Hematopoietic multipotent progenitor cell treated with erythropoietin and hydrocortisone succinate and interleukin-3 and kit ligand, for 17 days (in vitro differentiated cells): Measurements from ENCODE around the gene CCP110.
A peak's percentile ranks its signal among the peaks of the same experiment; 100 is the strongest.
"Not testable (repeated sequence)": the region's sequence is repeated elsewhere in the genome, so short reads cannot be mapped to it uniquely, and the experiment has no call there.

Source experiments
- DNase-seq: peaks from one replicate; pipeline ENCODE4 v3.0.0-alpha.2; 2015; ENCODE audit warnings: low spot score

CCP110 gene

DNA sequence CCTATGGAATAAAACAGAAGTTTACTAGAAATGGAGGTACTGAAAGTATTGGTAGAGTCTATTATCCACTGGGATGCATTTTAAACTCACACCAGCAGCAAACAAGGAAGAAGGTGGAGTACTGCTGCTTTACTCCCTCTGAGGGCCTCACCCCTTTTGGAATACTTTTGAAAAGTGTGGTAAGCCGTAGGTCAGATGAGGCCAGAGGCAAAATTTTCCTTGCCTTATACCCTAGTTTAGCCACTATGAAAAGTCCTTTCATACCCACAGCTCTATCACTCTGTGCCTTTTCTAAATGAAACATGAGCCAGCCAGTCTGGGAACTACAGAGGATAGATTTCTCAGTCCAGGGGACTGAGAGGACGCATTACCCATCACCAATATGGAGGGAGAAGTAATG, 15.9 kb upstream of the CCP110 start:
- DNase-seq, result no peak

DNA sequence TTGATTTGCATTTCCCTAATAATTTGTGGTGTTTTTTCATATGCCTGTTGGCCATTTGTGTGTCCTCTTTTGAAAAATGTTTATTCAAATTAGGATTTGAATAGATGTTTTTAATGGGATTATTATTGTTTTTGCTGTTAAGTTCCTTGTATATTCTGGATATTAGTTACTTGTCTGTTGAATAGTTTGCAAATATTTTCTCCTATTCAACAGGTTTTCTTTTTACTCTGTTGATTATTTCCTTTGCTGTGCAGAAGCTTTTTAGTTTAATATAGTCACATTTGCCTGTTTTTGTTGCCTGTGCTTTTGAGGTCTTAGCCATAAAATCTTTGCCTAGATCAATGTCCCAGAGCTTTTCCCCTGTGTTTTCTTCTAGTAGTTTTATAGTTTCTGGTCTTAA, 11.4 kb upstream of the CCP110 start:
- DNase-seq, result no peak

DNA sequence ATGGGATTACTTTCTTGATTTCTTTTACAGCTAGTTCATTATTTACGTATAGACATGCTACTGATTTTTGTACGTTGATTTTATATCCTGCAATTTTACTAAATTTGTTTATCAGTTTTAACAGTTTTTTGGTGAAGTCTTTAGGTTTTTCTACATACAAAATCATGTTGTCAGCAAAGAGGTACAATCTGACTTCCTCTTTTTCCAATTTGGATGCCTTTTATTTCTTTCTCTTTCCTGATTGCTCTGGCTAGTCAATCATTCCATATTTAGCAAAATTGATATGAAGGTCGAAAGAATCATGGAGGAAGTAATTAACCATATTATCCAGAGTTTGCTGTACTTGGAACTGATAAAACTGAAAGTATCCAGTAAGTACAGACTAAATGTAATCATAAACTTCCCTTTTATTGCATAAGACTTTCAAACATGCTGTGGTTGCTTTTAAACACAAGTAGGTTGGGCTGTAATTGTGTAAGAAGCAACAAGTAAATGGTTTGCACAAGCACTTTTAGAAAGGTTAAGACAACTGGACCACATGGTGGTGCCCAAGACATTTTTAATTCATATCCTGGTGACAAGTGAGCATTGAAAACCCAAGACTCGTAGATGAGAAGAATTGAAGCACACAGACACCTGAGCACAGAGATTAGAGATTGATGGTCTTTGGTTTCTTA, 10.2 kb upstream of the CCP110 start:
- no peak for DNase-seq

DNA sequence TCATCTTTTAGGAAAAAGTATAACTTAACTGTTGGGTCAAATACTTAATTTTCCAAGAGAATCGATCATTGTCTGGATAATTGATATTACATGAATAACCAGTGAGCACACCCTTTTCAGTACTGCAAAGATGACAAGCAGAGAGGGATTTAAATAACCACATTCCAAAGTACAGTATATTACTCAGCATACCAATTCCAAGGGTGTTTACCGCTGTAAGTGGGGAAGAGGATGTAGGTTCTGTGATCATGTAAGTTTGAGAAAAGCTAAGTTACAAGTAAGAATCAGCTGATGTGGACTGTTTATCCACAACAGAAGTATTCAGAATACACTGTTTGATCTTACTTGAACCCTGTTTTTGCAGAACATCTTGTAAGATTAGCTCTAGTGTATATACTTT, 8.0 kb upstream of the CCP110 start:
- no peak for DNase-seq

DNA sequence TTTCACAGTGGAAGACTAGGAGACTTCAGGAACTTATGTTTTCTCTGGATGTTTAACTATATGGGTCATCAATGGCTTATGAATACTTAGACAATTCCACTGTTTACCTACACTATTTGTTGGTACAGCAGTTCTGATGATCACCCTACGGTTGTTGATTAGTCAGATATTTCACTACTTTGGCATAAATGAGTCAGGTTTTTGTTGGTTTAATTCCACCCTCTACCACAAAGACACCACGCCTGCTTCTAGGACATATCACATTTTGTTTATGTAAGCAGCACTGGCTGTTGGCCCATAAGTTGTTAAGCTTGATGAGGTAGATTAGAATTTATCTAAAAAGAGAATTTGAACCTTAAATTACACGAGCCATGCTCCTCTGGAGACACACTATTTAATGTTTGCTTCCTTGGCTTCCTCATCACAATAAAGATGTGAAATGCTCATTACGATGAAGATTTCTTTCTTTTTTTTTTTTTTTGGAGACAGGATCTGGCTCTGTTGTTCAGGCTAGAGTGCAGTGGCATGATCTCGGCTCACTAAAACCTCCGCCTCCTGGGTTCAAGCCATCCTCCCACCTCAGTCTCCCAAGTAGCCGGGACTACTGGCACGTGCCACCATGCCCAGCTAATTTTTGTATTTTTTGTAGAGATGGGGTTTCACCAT, 6.2 kb upstream of the CCP110 start:
- peak; percentile 83 for DNase-seq

DNA sequence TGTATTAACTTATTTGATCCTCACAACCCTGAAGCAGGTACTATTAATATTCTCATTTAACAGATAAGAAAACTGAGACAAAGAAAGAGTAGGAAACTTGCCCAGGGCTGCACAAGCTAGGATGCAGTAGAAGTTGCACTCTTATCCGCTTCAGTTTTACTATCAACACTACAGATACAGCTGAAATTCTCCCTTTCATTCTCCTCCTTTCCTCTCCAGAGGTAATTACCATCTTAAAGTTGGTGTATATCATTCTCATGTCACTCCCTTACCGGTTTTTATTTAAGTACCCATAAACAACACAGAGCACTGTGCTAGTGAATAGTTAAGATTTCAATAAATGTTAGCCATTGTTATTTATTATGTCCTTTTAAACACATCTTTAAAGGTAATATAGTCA, 5.4 kb upstream of the CCP110 start:
- DNase-seq, result peak; percentile 56

DNA sequence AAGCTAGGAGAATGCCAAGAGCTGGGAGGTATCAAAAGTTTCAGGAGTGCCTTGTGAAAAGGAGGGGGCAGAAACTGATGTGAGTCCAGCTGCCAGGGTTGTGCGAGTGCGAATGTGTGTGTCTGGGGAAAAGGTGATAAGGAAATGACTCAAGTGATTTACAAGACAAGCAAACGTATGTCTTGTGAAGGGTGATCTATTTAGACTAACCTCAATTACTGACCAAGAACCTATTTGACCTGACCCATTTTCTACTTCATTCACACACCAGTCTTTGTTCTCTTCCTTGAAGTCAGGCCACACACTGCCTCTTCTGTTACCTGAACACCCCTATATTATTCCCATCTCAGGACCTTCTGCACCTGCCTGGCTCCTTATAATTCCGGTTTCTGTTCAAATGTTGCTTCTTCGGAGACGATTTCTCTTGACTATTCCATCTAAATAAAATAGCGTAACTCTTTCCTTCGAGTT, 2.8 kb upstream of the CCP110 start:
- peak; percentile 92 for DNase-seq

DNA sequence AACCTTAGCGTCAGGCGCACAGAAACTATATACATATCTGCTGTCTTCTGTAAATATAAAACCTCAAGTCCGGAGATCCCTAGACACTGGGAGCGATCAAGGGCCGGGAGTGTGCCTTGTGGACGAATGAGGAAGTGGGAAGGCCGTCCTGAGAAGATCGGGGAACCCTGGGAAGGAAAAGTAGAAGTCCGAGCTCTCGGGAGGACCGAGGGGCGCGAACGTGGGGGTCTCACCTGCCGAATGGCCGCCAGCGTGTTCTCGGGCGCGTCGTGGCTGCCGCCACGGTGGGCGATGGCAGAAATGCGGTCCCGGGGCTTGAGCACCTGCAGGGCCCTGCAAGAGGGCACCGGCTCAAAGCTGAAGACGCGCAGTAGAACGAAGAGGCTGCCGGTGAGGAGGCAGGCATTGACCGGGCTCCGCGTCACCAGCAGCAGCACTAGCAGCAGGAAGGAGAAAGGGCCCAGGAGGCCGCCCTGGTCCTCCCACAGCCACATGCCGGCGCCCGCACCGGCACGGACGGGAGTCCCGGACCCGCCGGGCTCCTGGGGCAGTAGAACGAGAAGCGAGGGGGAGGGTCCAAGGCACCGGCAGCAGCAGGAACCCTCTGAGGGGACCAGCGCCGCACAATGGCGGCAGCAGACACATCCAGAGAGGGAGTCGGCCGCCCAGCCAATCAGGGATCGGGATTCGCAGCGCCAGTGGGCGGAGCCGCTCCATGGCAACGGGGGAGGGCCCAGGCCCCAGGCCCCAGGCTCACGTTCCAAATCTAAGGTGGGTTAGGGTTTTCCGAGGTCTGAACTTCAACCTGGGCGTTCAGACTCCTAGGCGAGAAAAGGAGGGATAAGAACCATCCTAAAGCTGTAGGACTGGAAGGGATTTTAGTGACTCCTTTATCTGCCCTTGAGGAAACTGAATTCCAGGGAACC, 2.0 kb upstream of the CCP110 start, which contains the start of gene GDE1:
Gene GDE1, minus strand, starts transcription at position 628 of the 926 bp plus-strand sequence. Its CDS starts 134 bp downstream, at position 494.
- DNase-seq, result peak; percentile 95

DNA sequence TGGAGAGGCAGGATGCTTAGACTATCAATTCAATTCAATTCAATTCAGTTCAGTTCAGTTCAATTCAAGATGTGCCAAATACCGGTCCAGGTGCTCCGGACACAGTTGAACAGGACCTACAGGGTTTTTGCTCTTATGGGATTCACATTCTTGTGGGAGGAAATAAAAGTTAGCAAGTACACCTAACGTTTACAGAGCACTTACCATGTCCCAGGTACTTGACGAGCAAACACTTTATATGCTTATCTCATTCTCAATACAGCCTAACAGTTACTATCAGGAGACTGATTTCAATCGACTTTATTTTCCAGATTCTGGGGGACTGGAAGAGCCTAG, 1.4 kb upstream of the CCP110 start:
- DNase-seq, result no peak

DNA sequence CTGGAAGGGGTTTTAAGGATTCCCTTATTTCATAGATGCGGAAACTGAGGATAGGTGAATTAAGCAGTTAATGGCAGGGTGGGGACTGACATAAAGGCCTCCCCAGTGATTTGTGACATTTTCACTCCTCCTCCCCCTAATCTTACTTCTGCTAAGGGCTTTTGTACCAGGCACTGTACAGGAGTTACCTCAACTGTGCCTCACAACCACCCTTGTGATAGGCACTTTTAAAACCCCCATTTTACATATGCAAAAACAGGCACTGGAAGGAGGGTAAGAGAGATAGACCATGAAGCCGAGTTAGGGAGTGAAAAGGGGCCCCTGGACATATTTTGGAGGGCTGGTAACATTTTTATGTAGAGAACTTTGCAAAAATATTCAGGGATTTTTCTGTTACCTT, 982 bp upstream of the CCP110 start:
- no peak for DNase-seq

DNA sequence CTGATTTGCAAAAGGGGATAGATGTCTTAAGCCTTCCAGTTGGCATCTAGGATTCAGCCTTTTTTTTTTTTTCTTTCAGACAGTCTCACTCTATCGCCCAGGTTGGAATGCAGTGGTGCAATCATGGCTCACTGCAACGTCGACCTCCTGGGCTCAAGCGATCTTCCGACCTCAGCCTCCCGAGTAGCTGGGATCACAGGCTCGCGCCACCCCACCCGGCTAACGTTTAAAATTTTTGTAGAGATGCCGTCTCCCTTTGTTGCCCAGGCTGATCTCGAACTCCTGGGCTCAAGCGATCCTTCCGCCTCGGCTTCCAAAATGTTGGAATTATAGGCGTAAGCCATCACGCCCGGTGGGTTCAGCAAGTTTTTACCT, 571 bp upstream of the CCP110 start:
- DNase-seq, result no peak

DNA sequence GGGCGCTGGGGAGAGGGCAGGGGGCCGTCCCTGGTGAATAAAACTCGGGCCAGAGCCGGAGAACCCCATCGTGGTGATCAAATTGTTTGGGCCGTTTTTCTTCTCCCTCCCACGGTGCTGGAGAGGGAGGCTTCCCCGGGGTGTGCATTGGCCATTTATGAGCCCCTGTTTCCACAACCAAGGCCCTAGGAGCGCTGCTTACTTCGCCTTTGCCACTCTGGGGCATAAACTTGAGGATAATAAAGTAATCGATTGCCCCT, 544 bp downstream of the CCP110 start:
- no peak for DNase-seq

DNA sequence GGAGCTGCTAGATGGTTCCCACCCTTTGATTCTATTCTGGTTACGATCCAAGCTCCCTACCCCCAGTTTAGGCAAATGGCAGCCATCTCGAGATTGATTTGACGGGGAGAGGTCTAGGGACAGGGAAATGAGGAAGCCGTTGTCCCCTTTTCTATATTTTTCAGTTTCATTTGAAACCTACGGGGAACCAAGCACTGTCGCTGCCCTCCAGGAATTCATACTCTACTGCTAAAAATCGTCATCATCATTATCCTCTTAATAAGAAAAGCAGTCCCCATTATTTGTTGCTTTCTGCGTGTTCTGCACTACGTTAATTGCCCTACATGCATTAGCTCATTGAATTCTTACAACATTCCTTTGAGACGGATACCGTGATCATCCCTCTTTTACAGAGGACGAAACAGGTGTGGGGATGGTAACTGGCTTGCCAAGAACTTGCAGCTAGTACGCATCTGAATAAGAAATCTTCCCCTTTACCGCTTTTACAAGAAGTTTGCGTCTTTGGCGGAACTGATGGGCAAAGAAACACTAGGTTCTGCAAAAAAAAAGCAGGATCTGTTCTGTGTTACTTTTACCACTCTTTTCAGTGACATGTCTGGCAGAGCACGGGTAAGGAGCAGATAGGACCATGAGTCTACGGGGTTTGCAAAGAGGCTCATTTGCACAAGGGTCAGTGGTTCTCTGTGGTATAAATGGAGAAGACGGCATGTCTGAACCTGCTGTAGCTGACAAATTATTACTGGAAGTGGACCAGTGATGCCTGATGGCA, 1.1 kb downstream of the CCP110 start:
- peak; percentile 33 for DNase-seq

DNA sequence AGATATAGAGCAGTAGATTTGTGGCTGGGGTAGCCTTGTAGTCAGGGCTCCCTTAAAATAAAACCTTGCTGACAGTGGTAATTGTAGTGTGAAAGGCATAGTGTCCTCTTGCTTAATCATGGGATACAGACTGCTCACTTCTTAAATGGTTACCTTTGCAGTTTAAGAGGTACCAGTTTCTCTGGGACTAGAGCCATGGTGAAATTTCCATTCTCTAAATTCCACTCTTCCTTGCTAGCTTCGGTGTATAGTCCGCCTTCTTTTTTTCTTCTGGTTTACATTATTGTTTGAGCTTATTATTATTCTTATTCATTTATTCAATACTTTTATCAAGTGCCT, 1.6 kb downstream of the CCP110 start:
- no peak for DNase-seq

DNA sequence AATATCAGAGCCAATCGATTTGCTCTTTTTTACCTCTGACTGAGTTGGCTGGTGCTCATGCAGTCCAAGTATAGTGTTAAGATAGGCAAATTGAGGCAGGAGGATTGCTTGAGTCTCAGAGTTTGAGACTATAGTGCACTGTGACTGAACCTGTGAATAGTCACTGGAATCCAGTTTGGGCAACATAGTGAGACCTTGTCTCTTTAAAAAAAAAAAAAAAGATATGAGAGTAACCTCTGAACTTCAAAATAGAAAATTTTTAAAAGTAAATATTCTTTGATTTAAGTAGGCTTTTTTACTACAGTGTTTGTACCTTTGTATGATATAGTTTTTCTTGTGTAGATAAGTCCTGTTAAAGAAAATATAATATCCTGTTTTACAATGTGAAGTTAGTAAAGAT, 3.4 kb downstream of the CCP110 start:
- no peak for DNase-seq

DNA sequence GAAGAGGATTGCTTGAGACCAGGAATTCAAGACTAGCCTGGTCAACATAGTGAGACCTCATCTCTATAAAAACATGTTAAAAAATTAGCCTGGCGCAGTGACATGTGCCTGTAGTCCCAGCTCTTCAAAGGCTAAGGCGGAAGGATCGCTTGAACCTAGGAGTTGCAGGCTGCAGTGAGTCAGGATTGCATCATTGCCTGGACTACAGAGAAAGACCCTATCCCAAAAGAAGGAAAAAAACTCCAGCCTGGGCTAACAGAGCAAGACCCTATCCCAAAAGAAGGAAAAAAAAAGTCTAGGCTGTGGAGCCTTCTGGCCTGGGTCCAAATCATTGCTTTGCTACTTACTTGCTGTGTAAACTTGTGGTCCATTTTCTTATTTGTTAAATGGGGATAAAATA, 4.9 kb downstream of the CCP110 start:
- DNase-seq, result no peak

DNA sequence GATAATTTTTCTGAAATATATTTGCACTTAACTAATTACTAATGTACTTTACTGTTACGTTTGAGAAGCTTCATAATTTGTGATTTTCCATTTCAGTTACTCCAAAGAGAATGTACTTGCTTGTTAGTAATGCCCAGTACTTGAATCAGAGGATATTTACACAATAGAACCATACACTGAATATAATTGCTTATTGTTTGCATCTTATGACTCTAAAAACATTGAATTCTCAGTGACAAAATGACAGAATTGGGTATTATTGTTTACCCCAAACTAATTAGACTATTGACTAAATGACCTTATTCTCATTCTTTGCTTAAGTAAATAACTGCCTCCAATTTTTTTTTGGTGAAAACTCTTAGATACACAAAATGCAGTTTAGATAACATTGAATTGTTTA, 8.9 kb downstream of the CCP110 start:
- DNase-seq, result no peak

DNA sequence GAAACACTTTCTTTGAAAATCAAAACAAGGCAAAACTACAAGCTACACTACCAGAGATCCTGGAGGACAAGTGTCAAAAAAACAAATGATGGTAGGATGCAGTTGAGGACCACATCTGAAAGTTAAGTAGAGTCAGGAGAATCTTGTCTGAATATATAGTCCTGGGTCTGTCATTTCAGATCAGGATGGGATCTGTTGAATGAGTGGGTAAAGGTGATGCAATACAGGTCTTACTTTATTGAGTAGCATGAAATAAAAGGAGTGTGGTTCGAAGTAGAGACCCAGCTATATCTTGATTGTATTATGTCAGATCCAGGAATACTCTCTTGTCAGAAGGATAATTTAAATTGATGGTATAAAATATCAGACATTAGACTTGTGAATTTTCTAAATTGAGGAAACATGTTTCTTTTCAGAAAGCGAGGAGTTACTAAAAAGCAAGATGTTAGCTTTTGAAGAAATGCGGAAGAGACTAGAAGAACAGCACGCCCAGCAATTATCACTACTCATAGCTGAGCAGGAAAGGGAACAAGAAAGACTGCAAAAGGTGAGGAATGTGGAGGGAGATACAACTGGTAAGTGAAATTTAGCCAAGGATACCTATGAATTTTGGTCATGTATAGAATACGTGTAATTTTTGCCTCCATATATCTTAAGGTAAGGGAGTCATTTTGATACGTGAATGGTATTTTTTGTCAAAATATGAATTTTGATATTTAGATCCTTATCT, 16.7 kb downstream of the CCP110 start:
- DNase-seq, result no peak

DNA sequence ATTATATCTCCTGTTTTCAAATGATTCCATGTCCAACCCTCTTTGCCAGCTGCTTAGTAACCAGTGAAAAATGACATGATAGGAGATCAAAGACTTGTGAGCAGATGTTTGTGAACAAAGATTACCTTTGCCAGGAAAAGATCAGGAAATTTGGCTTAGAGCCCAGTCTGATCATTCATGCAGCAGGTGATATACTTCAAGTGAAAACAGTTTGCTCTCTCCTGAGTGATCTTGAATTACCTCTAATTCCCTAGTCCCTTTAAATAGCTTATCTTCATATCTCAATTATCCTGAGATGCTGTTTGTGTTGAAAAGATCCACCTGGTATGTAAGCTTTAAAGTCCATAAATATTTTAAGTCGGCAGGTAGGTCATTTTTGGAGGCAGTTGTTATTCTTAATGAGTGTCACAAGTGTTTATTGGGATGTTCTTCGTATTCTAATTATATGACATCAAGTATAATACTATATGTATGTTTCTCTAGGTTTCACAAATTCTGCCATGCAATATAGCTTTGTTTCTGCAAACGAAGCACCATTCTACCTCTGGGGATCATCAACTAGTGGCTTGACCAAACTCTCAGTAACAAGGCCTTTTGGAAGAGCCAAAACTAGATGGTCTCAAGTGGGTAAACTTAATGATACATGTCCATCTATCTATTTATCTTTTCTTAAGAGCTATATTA, 18.5 kb downstream of the CCP110 start:
- no peak for DNase-seq

DNA sequence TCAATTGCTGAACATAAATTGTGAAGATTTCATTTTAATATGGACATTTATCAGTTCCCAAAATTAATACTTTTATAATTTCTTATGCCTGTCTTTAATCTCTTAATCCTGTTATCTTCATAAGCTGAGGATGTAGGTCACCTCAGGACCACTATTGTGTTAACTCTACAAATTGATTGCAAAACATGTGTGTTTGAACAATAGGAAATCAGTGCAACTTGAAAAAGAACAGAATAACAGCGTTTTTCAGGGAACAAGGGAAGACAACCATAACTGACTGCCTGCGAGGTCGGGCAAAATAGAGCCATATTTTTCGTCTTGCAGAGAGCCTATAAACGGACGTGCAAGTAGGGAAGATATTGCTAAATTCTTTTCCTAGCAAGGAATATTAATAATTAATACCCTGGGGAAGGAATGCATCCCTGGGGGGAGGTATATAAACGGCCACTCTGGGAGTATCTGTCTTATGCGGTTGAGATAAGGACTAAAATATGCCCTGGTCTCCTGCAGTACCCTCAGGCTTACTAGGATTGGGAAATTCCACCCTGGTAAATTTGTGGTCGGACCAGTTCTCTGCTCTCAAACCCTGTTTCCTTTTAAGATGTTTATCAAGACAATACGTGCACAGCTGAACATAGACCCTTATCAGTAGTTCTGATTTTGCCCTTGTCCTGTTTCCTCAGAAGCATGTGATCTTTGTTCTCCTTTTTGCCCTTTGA, 19.7 kb downstream of the CCP110 start:
- not testable (repeated sequence) for DNase-seq

DNA sequence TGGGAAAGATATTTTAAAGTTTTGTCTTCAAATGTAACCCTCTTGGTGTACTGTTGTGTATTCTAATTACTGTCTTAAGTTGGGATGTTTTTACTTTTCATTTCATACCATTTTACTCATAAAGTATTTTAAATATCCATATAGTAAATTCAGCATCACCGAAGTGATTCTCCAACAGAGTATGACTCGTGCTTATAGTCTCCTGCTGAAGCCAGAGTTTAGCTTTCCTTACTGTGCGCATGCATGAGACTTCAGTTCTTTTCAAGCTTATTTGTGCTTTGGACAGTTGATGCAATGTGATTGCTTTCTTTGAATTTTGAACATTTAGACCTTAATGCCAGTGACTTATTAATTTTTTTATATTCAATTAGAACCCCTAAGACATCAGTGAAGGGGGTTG, 24.4 kb downstream of the CCP110 start:
- no peak for DNase-seq
